GM18499 (cell line): ENCODE measurements around the gene LDLRAD4.

Experiments
- ATAC-seq: cut with Tn5 transposase; IDR thresholded peaks from one replicate; pipeline ENCODE4 v1.9.1; 2021; ENCODE audit warnings: moderate number of reproducible peaks; ENCODE audit not compliant: insufficient read depth, unreplicated experiment

LDLRAD4 gene

DNA sequence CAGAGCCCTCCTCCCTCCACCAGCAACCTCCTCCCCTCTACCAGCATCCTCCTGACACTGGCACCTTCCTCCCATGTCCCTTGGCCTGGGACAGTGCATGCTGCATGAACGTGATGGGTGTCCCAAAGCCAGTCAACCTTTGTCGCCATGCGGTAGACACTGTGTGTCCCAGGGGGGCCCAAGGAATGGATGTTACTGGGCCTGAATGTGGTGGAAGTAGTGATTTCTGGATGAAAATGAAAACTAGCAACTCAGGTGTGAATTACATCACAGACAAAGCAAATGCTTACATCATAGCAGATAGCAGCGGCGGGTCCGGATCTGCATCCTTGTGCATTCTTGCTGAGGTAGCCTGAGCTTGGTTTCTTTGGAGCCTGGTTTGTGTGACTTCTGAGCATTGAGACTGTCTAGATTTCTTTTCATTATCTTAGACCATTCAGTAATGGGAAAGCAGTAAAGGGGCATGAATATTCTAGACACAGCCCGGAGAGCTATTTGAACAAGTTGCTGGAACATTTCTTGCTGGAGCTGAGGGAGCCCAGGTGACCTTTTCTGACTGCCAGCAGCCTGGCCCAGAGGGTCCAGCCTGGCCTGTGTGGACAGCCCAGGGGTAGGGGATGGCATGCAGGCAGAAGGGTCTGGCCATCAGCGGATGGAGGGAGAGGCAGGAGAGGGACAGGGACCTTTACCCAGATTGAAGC is 407.4 kb downstream of the LDLRAD4 start:
- ATAC-seq = no peak

DNA sequence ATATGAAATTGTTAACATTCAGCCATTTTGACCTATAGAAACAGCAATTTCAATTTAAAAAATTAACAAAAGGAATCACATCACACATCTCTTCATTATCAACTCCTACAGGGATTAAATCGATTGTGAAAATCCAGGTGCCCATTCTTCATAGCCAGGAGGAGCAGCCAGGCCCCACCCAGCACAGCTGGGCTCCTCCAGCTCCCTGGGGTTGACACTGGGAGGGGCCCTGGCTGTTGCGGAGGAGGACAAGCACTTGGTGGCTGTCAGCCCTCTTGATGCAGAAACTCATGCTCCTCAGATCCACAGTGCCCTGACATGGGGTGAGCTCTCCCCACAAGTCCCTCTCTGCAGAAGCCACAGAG is 408.0 kb downstream of the LDLRAD4 start:
- ATAC-seq = no peak

DNA sequence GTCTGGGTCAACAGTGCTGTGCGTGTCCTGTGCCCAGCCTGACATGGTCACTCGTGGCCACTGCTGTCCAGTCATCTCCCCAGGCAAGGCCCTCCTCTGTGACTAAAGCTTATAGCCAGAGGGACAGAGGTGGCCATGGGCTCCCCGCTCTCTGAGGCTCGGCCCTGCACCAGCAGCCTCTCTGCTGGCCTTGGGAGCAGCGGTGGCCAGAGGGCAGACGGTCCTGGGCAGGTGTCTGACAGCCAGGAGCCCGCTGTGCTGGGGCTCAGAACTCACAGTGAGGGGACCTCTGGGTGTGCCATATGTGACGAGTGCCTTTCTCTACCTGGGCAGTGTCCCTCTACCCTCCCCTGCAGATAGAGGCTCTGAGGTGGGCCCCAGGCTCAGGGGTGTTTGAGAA is 409.1 kb downstream of the LDLRAD4 start:
- no peak for ATAC-seq

DNA sequence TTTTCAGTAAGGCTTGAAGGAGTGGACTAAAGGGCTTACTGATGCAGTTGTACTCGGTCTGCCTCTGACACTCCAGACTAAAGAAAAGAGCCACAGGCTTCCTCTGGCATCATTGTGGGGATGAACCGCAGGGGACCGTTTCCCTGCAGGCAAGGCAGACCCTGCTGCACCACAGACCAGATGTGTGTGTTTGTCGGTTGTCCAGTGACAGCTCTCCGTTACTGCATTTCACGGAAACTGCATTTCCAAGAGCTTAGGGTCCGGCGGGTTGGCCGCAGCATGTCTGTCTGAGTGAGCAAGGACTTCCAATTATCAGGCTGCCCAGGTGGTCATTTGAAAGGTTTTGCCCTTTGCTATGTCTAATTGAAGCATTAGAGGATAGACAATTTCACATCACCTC is 409.7 kb downstream of the LDLRAD4 start:
- no peak for ATAC-seq

DNA sequence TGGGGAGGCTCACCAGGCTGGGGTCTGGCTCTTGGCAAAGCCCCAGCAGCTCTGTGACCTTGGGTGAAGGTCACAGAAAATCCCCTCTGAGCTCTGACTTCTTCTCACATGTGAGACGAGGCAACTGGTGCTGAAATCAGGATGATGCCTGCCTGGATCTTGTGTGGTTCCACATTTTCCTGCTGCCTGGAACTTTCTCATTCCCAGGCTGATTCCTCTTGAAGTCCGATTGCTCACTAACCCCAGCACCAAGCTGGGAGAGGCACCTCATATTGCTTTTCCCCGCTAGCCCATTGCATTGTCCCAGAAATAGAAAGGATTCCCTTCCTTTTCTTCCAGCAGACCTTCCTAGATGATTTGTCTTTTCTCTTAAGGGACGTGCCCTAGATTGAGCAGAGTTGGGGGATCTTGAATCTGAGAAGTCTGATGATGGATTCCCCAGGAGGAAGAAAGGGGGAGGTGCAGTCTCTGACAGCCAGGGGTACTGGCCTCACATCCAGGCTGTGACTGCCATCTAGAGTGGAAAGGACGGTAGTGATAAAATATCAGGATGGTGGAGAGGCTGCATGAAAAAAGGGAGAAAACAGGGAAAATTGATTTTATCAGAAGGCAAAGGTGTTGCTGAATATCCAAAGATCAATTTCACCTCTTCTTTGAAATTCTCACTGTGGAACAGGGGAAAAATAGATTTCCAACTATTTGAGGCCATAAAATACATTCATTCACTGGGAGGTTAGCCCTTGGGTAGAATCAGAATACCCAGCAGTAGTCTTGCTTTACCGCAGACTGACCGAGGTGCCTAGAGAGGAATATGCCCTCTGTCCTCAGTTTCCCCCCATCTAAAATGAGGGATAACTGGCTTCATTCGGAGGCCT is 411.5 kb downstream of the LDLRAD4 start:
- no peak for ATAC-seq

DNA sequence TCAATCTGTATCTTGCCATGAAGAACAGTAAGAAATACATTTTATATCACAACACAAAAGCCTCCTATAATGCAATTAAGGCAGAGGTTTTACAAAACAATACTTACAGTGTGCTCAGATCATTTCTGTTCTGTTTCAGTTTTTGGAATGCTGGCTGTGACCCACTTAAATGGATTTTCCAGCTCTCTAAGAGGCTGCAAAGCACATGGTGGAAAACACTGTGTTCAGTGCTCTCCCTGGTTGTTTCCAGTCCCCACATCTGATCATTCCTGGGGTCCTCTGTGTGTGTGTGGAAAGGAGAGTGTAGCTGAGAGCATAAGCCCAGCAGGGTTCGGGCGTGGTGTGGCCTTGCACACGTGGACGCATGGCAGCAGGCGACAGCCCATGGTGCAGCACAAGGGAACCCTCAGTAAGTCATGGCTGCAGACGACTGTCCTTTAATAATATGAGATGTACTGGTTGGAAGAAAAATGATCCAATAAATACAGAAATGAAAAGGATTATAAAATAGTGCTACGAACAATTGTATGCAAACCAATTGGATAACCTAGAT is 412.2 kb downstream of the LDLRAD4 start:
- ATAC-seq = no peak

DNA sequence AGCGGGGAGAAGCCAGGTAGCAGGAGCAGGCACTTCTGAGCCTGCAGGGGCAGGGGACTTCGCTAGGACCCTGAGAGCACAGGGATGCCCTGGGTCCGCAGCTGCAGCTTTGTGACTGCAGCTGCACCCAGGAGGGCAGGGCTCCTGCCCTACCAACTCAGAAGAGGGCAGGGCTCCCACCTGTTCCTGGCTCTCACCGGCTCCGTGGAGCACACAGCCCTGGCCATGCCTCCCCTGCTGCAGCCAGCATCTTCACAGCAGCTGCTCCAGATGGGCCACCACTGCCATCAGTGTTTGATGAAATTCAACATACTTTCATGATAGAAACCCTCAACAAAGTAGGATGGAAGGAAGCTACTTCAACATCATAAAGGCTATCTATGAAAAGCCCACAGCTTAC is 415.1 kb downstream of the LDLRAD4 start:
- no peak for ATAC-seq

DNA sequence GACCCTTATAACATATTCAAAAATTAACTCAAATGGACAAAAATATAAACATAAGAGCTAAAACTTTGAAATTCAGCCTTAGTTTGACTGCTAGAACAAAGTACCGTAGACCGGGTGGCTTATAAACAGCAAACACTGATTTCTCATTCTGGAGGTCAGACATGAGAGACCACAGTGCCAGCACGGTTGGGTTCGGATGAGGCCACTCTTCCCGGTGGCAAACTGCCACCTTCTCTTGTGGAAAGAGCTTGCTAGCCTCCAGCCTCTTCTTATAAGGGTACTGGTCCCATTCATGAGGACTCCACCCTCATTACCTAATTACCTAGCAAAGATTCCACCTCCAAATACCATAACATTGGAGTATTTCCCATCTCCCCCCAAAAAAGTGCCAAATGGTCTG is 416.5 kb downstream of the LDLRAD4 start:
- no peak for ATAC-seq

DNA sequence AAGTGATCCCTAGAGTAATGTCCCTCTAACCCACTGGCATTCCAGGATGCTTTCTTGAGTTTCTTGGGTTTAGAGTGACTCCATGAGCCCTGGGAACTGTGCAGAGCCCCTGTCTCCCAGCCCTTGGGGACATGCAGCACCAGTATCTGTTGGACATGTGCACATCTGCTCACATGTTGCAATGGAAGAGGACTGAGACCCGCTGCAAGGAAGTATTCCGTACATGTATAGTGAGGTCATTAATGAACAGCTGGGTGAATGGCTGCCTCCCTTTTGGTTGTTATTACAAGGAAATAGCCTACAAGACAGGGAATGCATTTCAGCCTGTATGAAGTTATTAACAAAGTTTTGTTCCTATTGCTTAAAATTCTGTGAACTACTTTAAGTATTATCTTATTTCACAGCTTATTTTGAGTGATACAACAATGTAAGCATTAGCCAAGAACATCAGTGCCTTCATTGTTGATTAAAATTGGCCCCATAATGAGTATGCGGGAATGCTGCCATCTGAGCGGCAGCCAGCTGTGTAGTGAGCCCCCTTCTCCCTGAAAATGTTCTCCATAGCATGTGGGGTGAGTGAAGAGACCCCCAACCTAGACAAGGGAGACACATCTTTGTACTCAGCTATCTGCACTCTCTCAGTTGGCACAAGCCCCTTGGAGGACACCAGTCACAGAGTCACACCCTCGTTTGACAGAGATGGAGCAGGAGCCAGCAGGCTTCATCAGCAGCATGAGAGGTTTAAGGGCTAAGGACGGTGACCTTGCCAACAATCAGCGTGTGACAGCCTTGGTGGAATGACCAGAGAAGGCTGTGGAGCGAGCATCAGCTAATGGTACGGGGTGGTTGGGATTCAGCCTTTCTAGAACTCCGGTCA is 420.4 kb downstream of the LDLRAD4 start:
- ATAC-seq = no peak

DNA sequence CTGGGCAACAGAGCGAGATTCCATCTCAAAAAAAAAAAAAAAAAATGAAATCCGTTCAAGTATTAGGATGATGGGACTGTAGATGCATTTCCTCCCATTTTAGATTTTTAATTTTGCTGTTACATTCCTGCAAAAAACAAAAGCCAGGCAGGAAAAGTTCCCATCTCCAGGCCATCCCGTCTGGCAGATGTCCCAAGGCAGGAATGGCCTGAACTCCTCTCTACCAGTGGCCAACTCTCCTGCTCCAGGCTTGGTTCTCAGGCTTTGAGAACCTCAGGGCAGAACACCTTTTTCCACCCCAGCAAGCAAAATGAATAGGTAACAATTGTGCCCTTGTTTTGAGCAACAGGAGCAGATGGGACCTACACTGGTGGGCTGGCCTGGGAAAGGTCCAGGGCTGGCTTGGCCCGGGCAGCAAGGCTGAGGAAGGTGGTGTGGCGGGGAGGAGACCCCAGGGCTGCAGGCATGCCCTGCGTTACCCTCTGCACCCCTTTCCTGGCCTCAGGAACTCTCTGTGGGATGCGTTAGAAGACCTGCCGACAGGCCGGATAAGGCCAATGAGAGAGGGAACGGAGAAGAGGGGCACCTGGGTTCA is 421.8 kb downstream of the LDLRAD4 start:
- ATAC-seq = no peak

DNA sequence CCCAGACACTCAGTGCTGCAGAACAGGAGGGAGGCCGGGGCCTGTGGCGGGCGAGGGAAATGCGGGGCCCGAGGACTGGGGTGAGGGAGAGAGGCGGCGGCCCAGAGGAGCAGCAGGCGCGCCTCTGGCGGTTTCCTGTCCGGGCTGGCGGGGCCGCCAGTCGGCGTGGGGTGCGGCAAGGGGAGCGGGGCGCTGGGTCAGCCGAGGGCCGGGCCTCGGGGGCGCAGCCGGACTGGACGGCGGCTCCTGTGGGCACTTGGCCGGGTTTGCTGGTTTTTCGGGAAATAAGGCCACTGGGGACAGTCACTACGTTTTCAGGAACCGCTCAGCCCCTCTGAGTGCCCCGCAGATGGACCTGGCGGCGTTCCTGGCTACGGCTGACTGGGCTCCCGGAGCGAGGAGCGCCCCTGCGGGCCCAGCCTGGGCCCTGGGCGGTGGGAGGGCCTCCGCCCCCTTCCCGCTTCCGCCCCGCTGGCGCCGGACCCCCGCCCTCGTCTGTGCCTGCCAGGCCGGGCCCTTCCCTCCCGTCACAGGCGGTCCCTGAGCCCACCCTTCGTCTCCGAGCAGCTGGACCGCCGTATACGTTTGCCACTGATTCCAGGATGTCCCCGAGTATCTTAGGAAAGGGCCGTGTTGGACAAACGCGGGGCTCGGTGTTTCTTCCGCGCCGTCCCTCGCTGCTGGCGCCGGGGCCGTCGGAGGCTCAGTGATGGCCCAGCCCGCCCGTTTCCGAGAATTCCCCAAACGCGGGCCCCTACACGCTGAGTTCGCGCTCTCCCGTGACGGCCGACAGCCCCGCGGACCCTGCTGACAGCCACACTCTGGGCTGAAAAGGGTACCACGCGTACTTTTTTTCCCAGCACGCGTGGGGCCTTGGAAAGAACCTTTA is 423.2 kb downstream of the LDLRAD4 start:
- no peak for ATAC-seq

DNA sequence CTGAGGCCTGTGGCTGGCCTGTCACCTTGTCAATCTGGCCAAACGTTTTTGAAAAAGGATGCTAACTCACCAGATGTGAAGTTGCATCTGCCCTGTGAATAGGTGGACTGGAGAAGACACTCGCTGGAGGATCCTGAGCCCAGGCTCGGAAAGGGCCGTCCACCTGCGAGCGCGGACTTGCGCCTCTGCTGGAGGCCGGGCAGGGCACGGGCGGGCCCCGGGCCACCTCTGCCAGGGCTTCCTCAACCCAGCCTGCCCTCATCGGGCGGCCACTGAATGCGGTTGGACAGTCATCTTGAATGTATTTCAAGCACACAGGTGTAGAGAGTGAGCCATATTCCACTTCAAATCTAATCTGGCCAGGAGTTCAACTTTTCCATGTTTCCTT is 423.9 kb downstream of the LDLRAD4 start:
- ATAC-seq = no peak

DNA sequence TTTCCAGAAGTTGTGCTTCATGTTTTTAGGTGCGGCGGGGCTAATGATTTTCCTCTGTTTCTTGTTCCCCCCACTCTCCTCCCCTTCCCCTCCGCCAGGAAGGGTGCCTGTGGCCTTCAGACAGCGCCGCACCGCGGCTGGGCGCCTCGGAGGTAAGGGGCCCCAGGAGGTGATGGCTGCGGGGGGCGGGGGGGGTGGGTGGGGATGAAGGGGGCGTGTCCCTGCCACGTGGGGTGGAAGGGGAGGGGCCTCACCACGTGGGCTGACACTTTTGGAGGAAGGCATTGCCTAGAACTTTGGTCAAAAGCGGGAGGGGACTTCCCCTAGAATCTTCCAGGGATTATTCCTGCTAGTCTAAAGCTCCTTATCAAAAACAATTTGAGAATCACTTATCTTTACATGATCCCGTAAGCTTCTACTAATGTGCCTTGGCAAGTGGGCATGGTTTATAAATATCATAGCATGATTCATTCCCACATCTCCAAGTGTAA is 424.7 kb downstream of the LDLRAD4 start:
- no peak for ATAC-seq

DNA sequence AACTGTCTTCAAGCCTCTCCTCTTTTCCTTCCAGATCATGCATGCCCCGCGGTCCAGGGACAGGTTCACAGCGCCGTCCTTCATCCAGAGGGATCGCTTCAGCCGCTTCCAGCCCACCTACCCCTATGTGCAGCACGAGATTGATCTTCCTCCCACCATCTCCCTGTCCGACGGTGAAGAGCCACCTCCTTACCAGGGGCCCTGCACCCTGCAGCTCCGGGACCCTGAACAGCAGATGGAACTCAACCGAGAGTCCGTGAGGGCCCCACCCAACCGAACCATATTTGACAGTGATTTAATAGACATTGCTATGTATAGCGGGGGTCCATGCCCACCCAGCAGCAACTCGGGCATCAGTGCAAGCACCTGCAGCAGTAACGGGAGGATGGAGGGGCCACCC is 426.5 kb downstream of the LDLRAD4 start:
- ATAC-seq = no peak

DNA sequence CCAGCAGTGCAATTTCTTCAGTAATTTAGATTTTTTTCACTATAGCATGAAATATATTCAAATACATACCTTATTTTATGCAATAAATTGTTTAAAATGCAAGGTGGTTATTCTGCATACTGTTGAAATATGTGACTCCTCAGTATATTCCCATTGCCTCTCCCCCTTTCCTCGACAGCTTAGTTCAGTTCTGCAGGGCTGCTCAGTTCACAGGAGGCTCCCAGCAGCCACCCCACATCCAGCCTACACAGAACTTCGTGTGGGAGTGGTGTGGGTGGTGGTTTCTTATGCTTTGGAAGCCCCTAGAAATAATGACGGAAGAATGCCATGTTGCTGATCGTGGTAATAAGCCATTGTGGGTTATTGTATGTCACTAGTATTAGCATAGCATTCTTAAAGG is 428.1 kb downstream of the LDLRAD4 start:
- no peak for ATAC-seq

DNA sequence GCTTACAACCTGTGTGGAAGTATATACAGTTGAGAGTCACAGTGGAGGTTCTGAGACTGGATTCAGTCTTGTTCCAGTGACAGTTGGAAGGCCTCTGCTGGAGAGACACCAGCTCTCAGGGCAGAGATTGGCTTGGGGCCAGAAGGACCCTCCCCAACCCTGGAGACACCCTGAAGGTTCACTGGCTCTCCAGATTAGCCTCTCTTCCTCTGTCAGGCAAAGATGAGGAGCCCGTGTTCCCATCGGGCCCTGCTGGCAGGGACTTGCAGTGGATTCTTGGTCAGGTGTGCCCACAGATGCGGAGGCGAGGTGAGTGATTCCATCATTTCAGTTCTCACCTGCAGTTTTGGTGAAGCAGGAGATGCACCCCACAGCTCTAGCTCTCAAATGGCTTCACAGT is 429.2 kb downstream of the LDLRAD4 start:
- no peak for ATAC-seq

DNA sequence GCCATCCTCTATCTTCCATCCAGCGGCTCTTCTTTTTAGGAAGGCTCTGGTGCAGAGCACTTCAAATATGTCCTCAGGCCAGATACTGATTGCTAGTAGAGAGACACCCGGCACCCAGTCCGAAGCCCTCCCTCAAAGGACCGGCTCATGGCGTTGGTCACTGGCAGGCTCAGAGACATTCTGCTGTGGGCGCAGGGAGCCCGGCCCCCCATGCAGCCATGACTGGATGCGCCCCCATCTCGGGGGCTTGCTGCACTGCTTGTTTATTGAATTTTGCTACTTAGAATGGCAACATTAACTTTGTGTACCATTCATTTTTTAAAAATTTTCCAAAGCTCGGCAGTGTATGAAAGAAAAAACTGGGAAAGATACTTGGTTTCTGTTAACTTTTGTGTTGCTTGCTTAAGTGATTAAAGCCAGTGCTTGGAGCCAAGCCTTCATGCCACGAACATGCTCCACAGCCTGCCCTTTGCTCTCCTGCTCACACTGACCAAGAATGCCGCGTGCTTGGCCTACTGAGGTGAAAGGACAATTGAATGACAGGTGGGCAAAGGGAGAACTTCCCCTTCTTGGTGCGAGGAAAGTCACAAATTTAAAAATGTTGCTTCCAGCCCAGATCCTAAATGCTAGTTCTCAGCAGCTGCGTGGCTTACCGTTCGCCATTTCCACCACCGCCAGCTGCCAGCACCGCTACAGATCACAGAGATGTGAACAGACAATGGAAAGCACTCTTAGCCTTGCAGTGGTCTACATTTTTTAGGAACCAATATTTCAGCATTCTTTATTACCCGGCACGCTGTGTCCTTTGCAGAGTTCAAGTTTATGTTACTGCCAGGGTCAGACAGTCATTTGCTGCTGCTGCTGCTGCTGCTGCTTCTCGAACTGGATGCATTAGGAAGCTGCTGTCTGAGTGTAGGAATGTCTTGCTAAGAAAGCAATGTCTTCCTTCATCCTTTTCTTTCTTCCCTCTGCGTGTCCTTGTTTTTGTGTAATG is 431.1 kb downstream of the LDLRAD4 start:
- no peak for ATAC-seq
